Mesothelial cell of epicardium (in vitro differentiated cells): ENCODE measurements around the gene MYH2. TPM values are rescaled to one million over a fixed set of nuclear protein-coding genes. Genes with fewer than 3 reads are reported as not detected.
"Not testable (repeated sequence)": the region's sequence is repeated elsewhere in the genome, so short reads cannot be mapped to it uniquely, and the experiment has no call there.

Source experiments
- DNase-seq, 2 experiments: peaks; one replicate each; pipeline ENCODE4 v3.0.0; 2021; ENCODE audit warnings: low spot score in 2 of 2; ENCODE audit not compliant: unreplicated experiment in 2 of 2
- H3K27ac Mint-ChIP-seq: 2 replicates; pipeline ENCODE4 v1.8.0; 2021; ENCODE audit warnings: mixed read lengths
- H3K27me3 Mint-ChIP-seq: 2 replicates; pipeline ENCODE4 v1.8.0; 2021; ENCODE audit warnings: low read depth, mixed read lengths
- H3K36me3 Mint-ChIP-seq: 2 replicates; pipeline ENCODE4 v1.8.0; 2021; ENCODE audit warnings: mixed read lengths
- H3K4me1 Mint-ChIP-seq: 2 replicates; pipeline ENCODE4 v1.8.0; 2021; ENCODE audit warnings: mixed read lengths
- H3K4me3 Mint-ChIP-seq: 2 replicates; pipeline ENCODE4 v1.8.0; 2021; ENCODE audit warnings: mild to moderate bottlenecking, moderate library complexity, mixed read lengths
- H3K9me3 Mint-ChIP-seq: 2 replicates; pipeline ENCODE4 v1.8.0; 2021; ENCODE audit warnings: mixed read lengths
- CTCF ChIP-seq: fragments of 200-600 bp; sonication (generic); IDR thresholded peaks from one replicate; pipeline ENCODE4 v1.5.0; 2021; ENCODE audit warnings: antibody characterized with exemption; ENCODE audit not compliant: unreplicated experiment
- total RNA-seq: library from RNA; stranded (reverse); gene quantifications from 3 replicates; pipeline ENCODE4 v1.2.1, GENCODE V29; 2021

The MYH2 gene
- total RNA-seq, 1 donor from 2014 or later: not detected

DNA sequence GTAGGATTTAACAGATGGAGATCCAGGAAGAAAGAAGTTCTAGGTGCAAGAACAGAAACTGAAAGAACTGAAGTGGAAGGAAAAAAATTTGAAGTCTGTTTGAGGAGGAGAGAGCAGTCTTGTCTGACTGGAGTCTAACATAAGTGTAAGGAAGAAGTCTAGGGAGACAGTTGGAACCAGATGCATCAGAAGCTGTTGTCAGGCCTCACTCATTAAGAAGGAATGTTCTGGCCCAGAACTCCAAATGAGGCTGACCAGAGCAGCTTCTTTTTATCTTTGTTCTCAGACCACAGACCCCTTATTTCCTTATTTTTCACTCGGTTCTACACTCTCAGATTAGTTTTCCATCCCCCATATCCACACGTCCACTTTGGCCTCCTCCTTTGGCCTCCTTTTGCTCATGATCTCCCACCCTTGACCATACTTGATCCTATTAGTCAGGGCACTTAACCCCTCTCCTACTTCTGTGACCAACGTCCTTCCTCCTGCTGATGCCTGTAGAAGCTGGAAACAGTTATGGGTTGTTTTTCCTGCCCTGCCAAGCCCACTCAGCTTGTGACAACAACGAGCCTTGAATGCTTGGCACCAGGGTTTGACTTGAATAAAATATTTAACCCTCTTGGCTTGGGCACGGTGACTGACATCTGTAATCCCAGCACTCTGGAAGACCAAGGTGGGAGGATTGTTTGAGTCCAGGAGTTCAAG lies 7.0 kb upstream of the MYH2 start:
- Mint-ChIP-seq H3K36me3 (no peaks in the 10 kb centered on the region), H3K9me3 (no peaks in the 10 kb centered on the region), H3K27ac (no peak overlapping the region), H3K4me1 (no peaks in the 10 kb centered on the region), H3K4me3 (no peak overlapping the region), H3K27me3 (no peaks in the 10 kb centered on the region)
- no peak for DNase-seq
- TF ChIP-seq CTCF: no peak

DNA sequence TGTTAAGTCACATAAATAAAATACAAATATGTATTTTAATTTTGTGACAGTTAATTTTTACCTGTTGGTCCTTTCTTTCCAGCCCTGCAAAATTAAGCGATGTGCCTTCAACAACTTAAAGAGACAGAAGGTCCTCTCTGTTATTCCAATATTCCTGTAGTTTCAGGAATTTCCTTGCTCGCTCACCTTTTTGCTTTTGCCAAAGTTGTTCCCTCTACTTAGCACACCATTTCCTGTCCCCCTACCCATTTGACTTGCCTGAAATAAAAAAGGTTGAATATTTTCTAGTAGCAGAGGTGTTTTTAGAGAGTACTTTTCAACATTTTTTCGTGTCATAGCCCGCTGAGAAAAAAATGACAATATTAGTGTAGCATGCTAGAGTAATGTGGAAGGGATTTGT lies 556 bp upstream of the MYH2 start:
- DNase-seq: no peak
- H3K9me3 Mint-ChIP-seq: no peaks in the 10 kb centered on the region
- TF ChIP-seq CTCF: no peak
- no peaks in the 10 kb centered on the region for H3K4me1 Mint-ChIP-seq
- peaks cover 13% of the 10 kb centered on the region for H3K27me3 Mint-ChIP-seq
- H3K4me3 Mint-ChIP-seq: no peak overlapping the region
- no peak overlapping the region for H3K27ac Mint-ChIP-seq
- no peaks in the 10 kb centered on the region for H3K36me3 Mint-ChIP-seq

DNA sequence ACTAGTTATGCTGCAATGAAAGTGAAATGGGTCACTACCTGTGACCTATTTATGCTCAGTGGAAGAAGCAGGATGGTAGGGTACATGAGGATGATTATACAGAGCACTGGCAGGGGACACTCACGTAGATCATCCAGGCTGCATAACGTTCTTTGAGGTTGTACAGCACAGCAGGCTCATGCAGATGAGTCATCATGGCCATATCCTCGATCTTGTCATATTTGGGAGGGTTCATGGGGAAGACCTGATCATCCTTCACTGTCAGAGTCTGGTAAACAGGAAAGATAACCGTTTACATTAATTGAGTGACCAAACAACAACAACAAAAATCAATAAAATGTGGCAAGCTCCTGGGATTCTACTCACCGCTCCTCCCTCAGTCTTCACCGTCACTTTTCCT lies 2.1 kb downstream of the MYH2 start:
- no peak for DNase-seq
- Mint-ChIP-seq H3K27me3 (peaks cover 13% of the 10 kb centered on the region), H3K4me1 (no peaks in the 10 kb centered on the region), H3K27ac (no peak overlapping the region), H3K36me3 (no peaks in the 10 kb centered on the region), H3K4me3 (no peak overlapping the region), H3K9me3 (no peaks in the 10 kb centered on the region)
- no peak for TF ChIP-seq CTCF

DNA sequence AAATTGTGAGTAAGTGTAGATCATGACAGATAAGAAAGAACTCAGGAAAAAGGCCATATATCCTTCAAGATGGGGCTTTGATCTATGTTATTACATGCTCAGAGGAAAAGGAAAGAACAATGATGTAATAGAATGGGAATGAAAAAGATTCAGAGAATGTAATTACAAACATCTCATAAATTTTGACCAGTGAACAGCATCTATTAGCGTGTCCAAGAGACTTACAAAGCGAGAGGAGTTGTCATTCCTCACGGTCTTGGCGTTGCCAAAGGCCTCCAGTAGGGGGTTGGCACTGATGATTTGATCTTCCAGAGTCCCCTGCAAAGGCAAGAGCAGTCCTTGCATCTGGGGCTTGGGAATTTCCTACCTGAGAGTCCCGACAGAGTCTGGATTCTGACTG lies 6.0 kb downstream of the MYH2 start:
- not testable (repeated sequence) for H3K27ac Mint-ChIP-seq, H3K4me3 Mint-ChIP-seq, DNase-seq, H3K36me3 Mint-ChIP-seq, H3K27me3 Mint-ChIP-seq, H3K4me1 Mint-ChIP-seq
- H3K9me3 Mint-ChIP-seq: peaks cover 25% of the 10 kb centered on the region

DNA sequence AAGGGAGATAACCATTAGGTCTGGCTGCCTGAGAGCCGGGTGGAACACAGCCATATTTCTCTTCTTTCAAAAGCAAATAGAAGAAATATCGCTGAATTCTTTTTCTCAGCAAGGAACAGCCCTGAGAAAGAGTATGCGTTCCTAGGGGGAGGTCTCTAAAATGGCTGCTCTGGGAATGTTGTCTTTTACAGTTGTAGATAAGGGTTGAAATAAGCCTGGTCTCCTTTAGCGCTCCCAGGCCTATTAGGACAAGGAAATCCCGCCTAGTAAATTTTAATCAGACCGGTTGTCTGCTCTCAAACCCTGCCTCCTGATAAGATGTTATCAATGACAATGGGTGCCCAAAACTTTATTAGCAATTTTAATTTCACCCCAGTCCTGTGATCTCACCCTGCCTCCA lies 8.3 kb downstream of the MYH2 start:
- not testable (repeated sequence) for H3K27me3 Mint-ChIP-seq, DNase-seq, H3K4me1 Mint-ChIP-seq, H3K27ac Mint-ChIP-seq, H3K4me3 Mint-ChIP-seq, H3K36me3 Mint-ChIP-seq
- H3K9me3 Mint-ChIP-seq: peaks cover 25% of the 10 kb centered on the region

DNA sequence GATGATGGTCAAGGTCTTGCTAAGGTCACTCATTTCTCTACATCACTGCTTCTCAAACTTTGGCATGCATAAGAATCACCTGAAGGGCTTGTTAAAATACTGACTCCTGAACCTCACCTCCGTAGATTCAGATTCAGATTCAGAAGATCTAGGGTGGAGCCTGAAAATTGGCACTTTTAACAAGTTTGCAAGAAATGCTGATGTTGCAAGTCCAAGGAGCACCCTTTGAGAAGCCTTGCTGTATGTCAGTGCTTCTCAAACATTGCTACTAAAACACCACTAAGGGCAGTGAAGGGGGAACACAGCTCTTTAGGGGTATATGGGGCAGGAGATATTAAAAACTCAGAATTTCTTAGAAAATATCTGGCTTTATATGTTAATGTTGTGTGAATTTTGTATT lies 17.4 kb downstream of the MYH2 start:
- TF ChIP-seq CTCF: no peak
- Mint-ChIP-seq H3K36me3 (no peaks in the 10 kb centered on the region), H3K4me3 (no peak overlapping the region), H3K4me1 (peaks cover 2% of the 10 kb centered on the region), H3K9me3 (no peaks in the 10 kb centered on the region), H3K27me3 (peaks cover 36% of the 10 kb centered on the region), H3K27ac (no peak overlapping the region)
- no peak for DNase-seq

DNA sequence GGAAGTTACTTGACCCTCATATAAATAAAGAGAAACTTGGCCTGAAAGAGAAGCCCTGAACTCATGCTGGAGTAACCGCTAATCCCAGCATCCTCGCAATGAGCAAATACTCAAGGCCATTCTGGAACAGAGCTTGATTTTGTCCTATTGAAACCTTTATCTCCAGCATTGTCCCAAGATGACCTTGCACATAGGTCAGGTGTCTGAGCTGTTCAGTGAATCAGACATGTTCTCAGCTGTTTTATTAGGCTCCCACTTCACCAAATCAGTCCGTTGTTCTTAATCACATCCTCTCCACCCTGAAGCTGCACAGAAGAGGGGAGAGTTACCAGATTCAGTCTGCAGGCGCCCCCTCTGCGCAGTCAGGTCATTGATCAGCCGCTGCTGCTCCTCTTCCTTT lies 22.0 kb downstream of the MYH2 start:
- no peak for TF ChIP-seq CTCF
- Mint-ChIP-seq H3K27ac (no peak overlapping the region), H3K4me3 (no peak overlapping the region)

More for the DNA sequence above, 22.0 kb downstream of the MYH2 start:
- Mint-ChIP-seq H3K4me1 (no peaks in the 10 kb centered on the region), H3K27me3 (peaks cover 30% of the 10 kb centered on the region), H3K9me3 (peaks cover 6% of the 10 kb centered on the region), H3K36me3 (no peaks in the 10 kb centered on the region)
- no peak for DNase-seq
